PFSK-1 (cell line): ENCODE measurements around the gene RPL36AL. TPM values are rescaled to one million over a fixed set of nuclear protein-coding genes. Genes with fewer than 3 reads are reported as not detected.

Source experiments
- FOXP2 ChIP-seq: optimal IDR thresholded peaks from 2 replicates; pipeline ENCODE3; 2011; ENCODE audit warnings: borderline replicate concordance, control low read depth, inconsistent platforms; ENCODE audit not compliant: insufficient read depth; ENCODE audit errors: extremely low read length, extremely low read depth
- POLR2AphosphoS5 ChIP-seq: IDR thresholded peaks from 2 replicates; pipeline ENCODE4 v1.6.1; 2012; ENCODE audit warnings: low read depth, mild to moderate bottlenecking, control low read depth, low read length, moderate library complexity
- REST ChIP-seq, 2 experiments: IDR thresholded peaks; 2 replicates each; pipeline versions ENCODE4 v1.6.1 to v1.8.0; 2011 to 2012; ENCODE audit warnings: low read depth in 2 of 2, low read length in 2 of 2, control low read depth in 1 of 2, inconsistent platforms in 1 of 2, mild to moderate bottlenecking in 1 of 2, moderate library complexity in 1 of 2; ENCODE audit not compliant: insufficient read depth in 1 of 2
- SIN3A ChIP-seq: IDR thresholded peaks from 2 replicates; pipeline ENCODE4 v1.6.1; 2012; ENCODE audit warnings: mild to moderate bottlenecking, low read length, moderate library complexity, borderline replicate concordance; ENCODE audit not compliant: insufficient read depth
- TAF1 ChIP-seq: IDR thresholded peaks from 2 replicates; pipeline ENCODE4 v1.6.1; 2012; ENCODE audit warnings: low read length, control low read depth, borderline replicate concordance; ENCODE audit not compliant: insufficient read depth
- polyA plus RNA-seq: library from polyadenylated mRNA; unstranded; fragments of >200 nt; gene quantifications from one replicate; pipeline ENCODE4 v1.2.1, GENCODE V29; 2012; ENCODE audit warnings: low read depth, missing spikeins; ENCODE audit not compliant: insufficient read length

Gene RPL36AL
- 79.5 TPM for polyA plus RNA-seq

GRCh38 chr14:49620182-49621113 is at the start of gene RPL36AL, which contains the start of gene MGAT2:
TSS of gene RPL36AL (minus strand) at chr14:49620626. CDS start at chr14:49619104, 1,522 bp downstream.
TSS of gene MGAT2 (plus strand) at chr14:49620799. CDS start at chr14:49621269, 470 bp downstream.
- TF ChIP-seq SIN3A (0 out of 2 replicates have a peak, but pooled peaks have one; percentile 73), TAF1 (peak; percentile 92), FOXP2 (peak; percentile 58), POLR2AphosphoS5 (peak; percentile 91), REST (IDR thresholded peaks at IDR 0.05; ENCODE audit: insufficient read depth in 1 of 2, low read depth in 2 of 2, low read length in 2 of 2) (peak in 1 of 2 experiments; percentile 43; a peak in 1 of 4 replicates)

GRCh38 chr14:49659526-49660455 is 39.4 kb upstream of the RPL36AL start:
- TF ChIP-seq SIN3A = no peak
- TF ChIP-seq POLR2AphosphoS5 = no peak
- TF ChIP-seq REST (IDR thresholded peaks at IDR 0.05; ENCODE audit: insufficient read depth in 1 of 2, low read depth in 2 of 2, low read length in 2 of 2) = no peak
- no peak for TF ChIP-seq TAF1
- no peak for TF ChIP-seq FOXP2

- TF ChIP-seq REST (IDR thresholded peaks at IDR 0.05; ENCODE audit: insufficient read depth in 1 of 2, low read depth in 2 of 2, low read length in 2 of 2) (no peak), FOXP2 (no peak), TAF1 (no peak), SIN3A (no peak), POLR2AphosphoS5 (no peak)
Measured at GRCh38 chr14:49654511-49654910, 34.1 kb upstream of the RPL36AL start.

- TF ChIP-seq TAF1 (no peak), FOXP2 (no peak), SIN3A (no peak), REST (IDR thresholded peaks at IDR 0.05; ENCODE audit: insufficient read depth in 1 of 2, low read depth in 2 of 2, low read length in 2 of 2) (no peak), POLR2AphosphoS5 (no peak)
Measured at GRCh38 chr14:49653508-49653907, 33.1 kb upstream of the RPL36AL start.
